GM23338 (cell line): Measurements from ENCODE around the gene GUCY1A1. TPM values are rescaled to one million over a fixed set of nuclear protein-coding genes. Genes with fewer than 3 reads are reported as not detected.
A peak's percentile ranks its signal among the peaks of the same experiment; 100 is the strongest.

Source experiments
- ATAC-seq: fragments of 200-7000 bp; cut with Tn5 transposase; 3 replicates; pipeline ENCODE4 v1.9.1; 2020
- DNase-seq: peaks from one replicate; pipeline ENCODE4 v3.0.0-alpha.2; 2015; ENCODE audit warnings: low spot score
- H2AFZ ChIP-seq: fragments of 200-600 bp; sonication (generic); 2 replicates; pipeline ENCODE4 v1.8.0; 2016; ENCODE audit warnings: antibody characterized with exemption, mild to moderate bottlenecking, moderate library complexity
- H3F3A ChIP-seq: fragments of 200-600 bp; sonication (generic); replicated peaks from 2 replicates; pipeline ENCODE4 v1.8.0; 2017; ENCODE audit warnings: antibody characterized with exemption, mixed run types, low read depth
- H3K27ac ChIP-seq: fragments of 200-600 bp; sonication (generic); 2 replicates; pipeline ENCODE4 v1.6.1; 2016; ENCODE audit warnings: low read depth
- H3K27me3 ChIP-seq: fragments of 200-600 bp; sonication (generic); 2 replicates; pipeline ENCODE4 v1.8.0; 2016; ENCODE audit warnings: mild to moderate bottlenecking, mixed run types, moderate library complexity; ENCODE audit not compliant: insufficient read depth
- H3K36me3 ChIP-seq: fragments of 200-600 bp; sonication (generic); 2 replicates; pipeline ENCODE4 v1.8.0; 2016; ENCODE audit warnings: mild to moderate bottlenecking; ENCODE audit not compliant: insufficient read depth
- H3K4me1 ChIP-seq: fragments of 200-600 bp; sonication (generic); 2 replicates; pipeline ENCODE4 v1.8.0; 2016; ENCODE audit warnings: mild to moderate bottlenecking, moderate library complexity; ENCODE audit not compliant: insufficient read depth
- H3K4me2 ChIP-seq: fragments of 200-600 bp; sonication (generic); 2 replicates; pipeline ENCODE4 v1.7.1; 2017; ENCODE audit warnings: mixed run types
- H3K4me3 ChIP-seq: fragments of 200-600 bp; sonication (generic); 2 replicates; pipeline ENCODE4 v1.6.1; 2016; ENCODE audit warnings: mixed run types
- H3K79me2 ChIP-seq: fragments of 200-600 bp; sonication (generic); replicated peaks from 2 replicates; pipeline ENCODE4 v1.8.0; 2017; ENCODE audit warnings: mild to moderate bottlenecking; ENCODE audit not compliant: insufficient read depth
- H3K9me2 ChIP-seq: fragments of 200-600 bp; sonication (generic); 2 replicates; pipeline ENCODE4 v1.8.0; 2017; ENCODE audit not compliant: insufficient read depth
- H4K20me1 ChIP-seq: fragments of 200-600 bp; sonication (generic); replicated peaks from 2 replicates; pipeline ENCODE4 v1.8.0; 2017; ENCODE audit warnings: mild to moderate bottlenecking; ENCODE audit not compliant: insufficient read depth
- H3K27ac Mint-ChIP-seq: 2 replicates; pipeline ENCODE4 v1.8.0; 2020; ENCODE audit warnings: inconsistent platforms, mild to moderate bottlenecking, moderate library complexity, mixed read lengths
- H3K27me3 Mint-ChIP-seq: 3 replicates; pipeline ENCODE4 v1.8.0; 2022; ENCODE audit warnings: low read depth, mild to moderate bottlenecking, moderate library complexity, mixed read lengths, inconsistent platforms; ENCODE audit not compliant: insufficient read depth, poor library complexity
- H3K36me3 Mint-ChIP-seq: 3 replicates; pipeline ENCODE4 v1.8.0; 2021; ENCODE audit warnings: low read depth, mild to moderate bottlenecking, inconsistent platforms, moderate library complexity, mixed read lengths
- H3K4me1 Mint-ChIP-seq: 3 replicates; pipeline ENCODE4 v1.8.0; 2020; ENCODE audit warnings: mild to moderate bottlenecking, inconsistent platforms, mixed read lengths
- H3K4me3 Mint-ChIP-seq: 3 replicates; pipeline ENCODE4 v1.8.0; 2021; ENCODE audit warnings: moderate library complexity, mild to moderate bottlenecking, inconsistent platforms, mixed read lengths
- H3K9me3 Mint-ChIP-seq: 3 replicates; pipeline ENCODE4 v1.8.0; 2020; ENCODE audit warnings: moderate library complexity, mild to moderate bottlenecking, inconsistent platforms, mixed read lengths
- EZH2 ChIP-seq: fragments of 200-600 bp; sonication (generic); IDR thresholded peaks from one replicate; pipeline ENCODE4 v1.8.0; 2017; ENCODE audit warnings: antibody characterized with exemption, mild to moderate bottlenecking, low read depth; ENCODE audit not compliant: unreplicated experiment
- ZNF331 ChIP-seq: fragments of 250-450 bp; sonication (Bioruptor Pico); IDR thresholded peaks from 2 replicates; pipeline ENCODE4 v1.5.0; 2020; ENCODE audit warnings: low read depth, mild to moderate bottlenecking, moderate library complexity
- polyA plus RNA-seq: library from polyadenylated mRNA; unstranded; fragments of >200 nt; fragmentation: Nextera tagmentation; extraction: Ambion mirVana; gene quantifications from 2 replicates; pipeline ENCODE4 v1.2.1, GENCODE V29; 2016
- total RNA-seq: library from RNA; depleted of rRNA; stranded (reverse); fragments of >200 nt; shearing (Covaris generic); gene quantifications from 2 replicates; pipeline ENCODE4 v1.2.3, GENCODE V29; 2014
- TF ChIP-seq, protein P1 (sequence below): IDR thresholded peaks from one replicate; pipeline ENCODE4 v1.6.1; 2018; ENCODE audit warnings: antibody characterized with exemption; ENCODE audit not compliant: unreplicated experiment
- TF ChIP-seq, protein P2 (sequence below), 2 experiments: fragments of 200-600 bp in 1 of 2; sonication (generic) in 1 of 2; conservative IDR thresholded peaks; 2 replicates each; pipeline versions ENCODE4 v1.5.1 to v1.6.1; 2016 to 2017; ENCODE audit warnings: antibody characterized with exemption in 2 of 2, low read depth in 2 of 2, mild to moderate bottlenecking in 2 of 2, moderate library complexity in 1 of 2

The GUCY1A1 gene
- total and polyA plus RNA-seq, 2 experiments from 2014 or later = not detected

DNA sequence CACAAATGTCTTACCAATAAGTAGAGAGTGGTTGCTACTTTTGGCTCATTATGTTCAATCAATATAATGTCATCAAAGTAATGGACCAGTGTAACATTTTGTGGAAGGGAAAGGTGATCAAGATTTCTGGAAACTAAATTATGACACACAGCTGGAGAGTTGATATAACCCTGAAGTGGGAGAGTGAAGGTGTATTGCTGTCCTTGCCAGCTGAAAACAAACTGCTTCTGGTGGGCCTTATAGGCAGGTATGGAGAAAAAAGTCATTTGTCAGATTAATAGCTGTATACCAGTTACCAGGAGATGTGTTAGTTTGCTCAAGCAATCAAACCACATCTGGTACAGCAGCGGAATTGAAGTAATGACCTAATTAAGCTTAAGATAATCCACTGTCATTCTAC lies 74.9 kb downstream of the GUCY1A1 start (continued):
- TF ChIP-seq, protein P1, sequence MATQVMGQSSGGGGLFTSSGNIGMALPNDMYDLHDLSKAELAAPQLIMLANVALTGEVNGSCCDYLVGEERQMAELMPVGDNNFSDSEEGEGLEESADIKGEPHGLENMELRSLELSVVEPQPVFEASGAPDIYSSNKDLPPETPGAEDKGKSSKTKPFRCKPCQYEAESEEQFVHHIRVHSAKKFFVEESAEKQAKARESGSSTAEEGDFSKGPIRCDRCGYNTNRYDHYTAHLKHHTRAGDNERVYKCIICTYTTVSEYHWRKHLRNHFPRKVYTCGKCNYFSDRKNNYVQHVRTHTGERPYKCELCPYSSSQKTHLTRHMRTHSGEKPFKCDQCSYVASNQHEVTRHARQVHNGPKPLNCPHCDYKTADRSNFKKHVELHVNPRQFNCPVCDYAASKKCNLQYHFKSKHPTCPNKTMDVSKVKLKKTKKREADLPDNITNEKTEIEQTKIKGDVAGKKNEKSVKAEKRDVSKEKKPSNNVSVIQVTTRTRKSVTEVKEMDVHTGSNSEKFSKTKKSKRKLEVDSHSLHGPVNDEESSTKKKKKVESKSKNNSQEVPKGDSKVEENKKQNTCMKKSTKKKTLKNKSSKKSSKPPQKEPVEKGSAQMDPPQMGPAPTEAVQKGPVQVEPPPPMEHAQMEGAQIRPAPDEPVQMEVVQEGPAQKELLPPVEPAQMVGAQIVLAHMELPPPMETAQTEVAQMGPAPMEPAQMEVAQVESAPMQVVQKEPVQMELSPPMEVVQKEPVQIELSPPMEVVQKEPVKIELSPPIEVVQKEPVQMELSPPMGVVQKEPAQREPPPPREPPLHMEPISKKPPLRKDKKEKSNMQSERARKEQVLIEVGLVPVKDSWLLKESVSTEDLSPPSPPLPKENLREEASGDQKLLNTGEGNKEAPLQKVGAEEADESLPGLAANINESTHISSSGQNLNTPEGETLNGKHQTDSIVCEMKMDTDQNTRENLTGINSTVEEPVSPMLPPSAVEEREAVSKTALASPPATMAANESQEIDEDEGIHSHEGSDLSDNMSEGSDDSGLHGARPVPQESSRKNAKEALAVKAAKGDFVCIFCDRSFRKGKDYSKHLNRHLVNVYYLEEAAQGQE = no peak
- TF ChIP-seq ZNF331 (CRISPR knock-in tag) = no peak

DNA sequence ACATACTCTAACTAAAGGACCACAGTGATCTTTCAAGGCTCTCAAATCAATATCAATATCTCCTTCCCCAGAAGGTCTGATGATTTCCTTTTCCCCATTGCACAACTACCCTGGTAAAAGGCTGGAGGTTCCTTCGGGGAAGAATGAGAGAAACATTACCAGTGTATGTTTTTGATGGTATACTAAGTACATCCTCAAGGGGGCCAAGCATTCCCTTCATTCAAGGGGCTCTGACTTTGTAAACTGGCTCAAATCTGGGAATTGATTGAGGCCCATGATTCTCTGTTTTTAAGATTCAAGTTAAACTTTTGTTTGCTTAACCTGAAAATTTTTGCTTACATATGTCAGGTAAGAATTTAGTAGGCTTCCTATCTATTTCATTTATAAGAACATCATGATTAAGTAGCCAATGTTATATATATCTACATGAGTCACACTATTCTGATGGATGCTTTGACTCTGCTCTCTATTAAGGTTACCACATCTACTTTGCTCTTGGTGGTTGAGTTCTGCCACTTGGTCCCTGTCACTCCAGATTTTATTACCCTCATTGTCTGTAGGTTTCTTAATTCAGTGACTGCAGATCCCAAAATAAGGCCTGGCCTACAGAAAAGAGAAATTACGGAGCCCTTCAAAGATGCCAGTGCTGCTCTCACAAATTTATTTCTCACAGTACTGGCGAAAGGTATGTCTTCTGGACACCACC lies 75.8 kb downstream of the GUCY1A1 start:
- Histone ChIP-seq H2AFZ (no peak overlapping the region), H3K79me2 (no peaks in the 10 kb centered on the region), H3K9me2 (peaks cover 7% of the 10 kb centered on the region), H3K4me3 (no peak overlapping the region), H3K27ac (no peak overlapping the region), H3K27me3 (no peaks in the 10 kb centered on the region), H3K4me1 (peaks cover 10% of the 10 kb centered on the region), H3F3A (no peaks in the 10 kb centered on the region), H4K20me1 (no peaks in the 10 kb centered on the region), H3K4me2 (no peak overlapping the region), H3K36me3 (no peaks in the 10 kb centered on the region)
- H3K4me1 Mint-ChIP-seq = peaks cover 8% of the 10 kb centered on the region
- no peaks in the 10 kb centered on the region for H3K36me3 Mint-ChIP-seq
- ATAC-seq (peak; percentile 58), DNase-seq (peak; percentile 56)
- no peaks in the 10 kb centered on the region for H3K27me3 Mint-ChIP-seq
- no peak overlapping the region for H3K27ac Mint-ChIP-seq
- peaks cover 2% of the 10 kb centered on the region; the same call in 1 of the 3 replicates for H3K9me3 Mint-ChIP-seq
- H3K4me3 Mint-ChIP-seq = no peak overlapping the region
- TF ChIP-seq, protein P1 = no peak
- TF ChIP-seq, protein P2, sequence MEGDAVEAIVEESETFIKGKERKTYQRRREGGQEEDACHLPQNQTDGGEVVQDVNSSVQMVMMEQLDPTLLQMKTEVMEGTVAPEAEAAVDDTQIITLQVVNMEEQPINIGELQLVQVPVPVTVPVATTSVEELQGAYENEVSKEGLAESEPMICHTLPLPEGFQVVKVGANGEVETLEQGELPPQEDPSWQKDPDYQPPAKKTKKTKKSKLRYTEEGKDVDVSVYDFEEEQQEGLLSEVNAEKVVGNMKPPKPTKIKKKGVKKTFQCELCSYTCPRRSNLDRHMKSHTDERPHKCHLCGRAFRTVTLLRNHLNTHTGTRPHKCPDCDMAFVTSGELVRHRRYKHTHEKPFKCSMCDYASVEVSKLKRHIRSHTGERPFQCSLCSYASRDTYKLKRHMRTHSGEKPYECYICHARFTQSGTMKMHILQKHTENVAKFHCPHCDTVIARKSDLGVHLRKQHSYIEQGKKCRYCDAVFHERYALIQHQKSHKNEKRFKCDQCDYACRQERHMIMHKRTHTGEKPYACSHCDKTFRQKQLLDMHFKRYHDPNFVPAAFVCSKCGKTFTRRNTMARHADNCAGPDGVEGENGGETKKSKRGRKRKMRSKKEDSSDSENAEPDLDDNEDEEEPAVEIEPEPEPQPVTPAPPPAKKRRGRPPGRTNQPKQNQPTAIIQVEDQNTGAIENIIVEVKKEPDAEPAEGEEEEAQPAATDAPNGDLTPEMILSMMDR (conservative IDR thresholded peaks at IDR 0.05; ENCODE audit: low read depth in 2 of 2) = peak; percentile 35 to 38; a peak in 3 of 4 replicates
- TF ChIP-seq EZH2 = no peak
